Nephron progenitor cell (in vitro differentiated cells): Measurements from ENCODE around the gene RGS9.
A peak's percentile ranks its signal among the peaks of the same experiment; 100 is the strongest.
"Not testable (repeated sequence)": the region's sequence is repeated elsewhere in the genome, so short reads cannot be mapped to it uniquely, and the experiment has no call there.

Source experiments
- DNase-seq: peaks from one replicate; pipeline ENCODE4 v3.0.0; 2021
- H3K27ac Mint-ChIP-seq: 2 replicates; pipeline ENCODE4 v1.8.0; 2021; ENCODE audit warnings: mild to moderate bottlenecking, moderate library complexity, mixed read lengths
- H3K27me3 Mint-ChIP-seq: 2 replicates; pipeline ENCODE4 v1.8.0; 2021; ENCODE audit warnings: mild to moderate bottlenecking, low read depth, mixed read lengths; ENCODE audit not compliant: poor library complexity
- H3K36me3 Mint-ChIP-seq: 2 replicates; pipeline ENCODE4 v1.8.0; 2021; ENCODE audit warnings: low read depth, mixed read lengths
- H3K4me1 Mint-ChIP-seq: 2 replicates; pipeline ENCODE4 v1.8.0; 2021; ENCODE audit warnings: mixed read lengths
- H3K4me3 Mint-ChIP-seq: 2 replicates; pipeline ENCODE4 v1.8.0; 2021; ENCODE audit warnings: mild to moderate bottlenecking, moderate library complexity, mixed read lengths
- H3K9me3 Mint-ChIP-seq: 2 replicates; pipeline ENCODE4 v1.8.0; 2021; ENCODE audit warnings: mild to moderate bottlenecking, moderate library complexity, mixed read lengths
- CTCF ChIP-seq: fragments of 200-600 bp; sonication (generic); IDR thresholded peaks from 2 replicates; pipeline ENCODE4 v1.5.0; 2021; ENCODE audit warnings: antibody characterized with exemption

Gene RGS9

GRCh38 chr17:65109543-65109942 is 27.6 kb upstream of the RGS9 start:
- TF ChIP-seq CTCF = no peak

GRCh38 chr17:65109990-65110680 is 27.0 kb upstream of the RGS9 start:
- Mint-ChIP-seq H3K36me3 (no peaks in the 10 kb centered on the region), H3K27me3 (peaks cover 15% of the 10 kb centered on the region), H3K27ac (no peak overlapping the region), H3K9me3 (peaks cover 9% of the 10 kb centered on the region), H3K4me3 (no peak overlapping the region), H3K4me1 (no peaks in the 10 kb centered on the region)
- TF ChIP-seq CTCF = no peak
- no peak for DNase-seq

More at GRCh38 chr17:65109543-65109942, 27.6 kb upstream of the RGS9 start:
- no peaks in the 10 kb centered on the region for H3K36me3 Mint-ChIP-seq
- H3K27ac Mint-ChIP-seq = no peak overlapping the region
- H3K9me3 Mint-ChIP-seq = peaks cover 9% of the 10 kb centered on the region
- peaks cover 15% of the 10 kb centered on the region for H3K27me3 Mint-ChIP-seq
- H3K4me3 Mint-ChIP-seq = no peak overlapping the region
- DNase-seq = no peak
- H3K4me1 Mint-ChIP-seq = no peaks in the 10 kb centered on the region

GRCh38 chr17:65115839-65116238 is 21.3 kb upstream of the RGS9 start:
- Mint-ChIP-seq H3K27me3 (peaks cover 15% of the 10 kb centered on the region), H3K4me3 (no peak overlapping the region), H3K9me3 (no peaks in the 10 kb centered on the region), H3K4me1 (peaks cover 6% of the 10 kb centered on the region), H3K27ac (peak overlapping the region; percentile 83), H3K36me3 (no peaks in the 10 kb centered on the region)
- DNase-seq = no peak
- no peak for TF ChIP-seq CTCF

- H3K4me1 Mint-ChIP-seq, H3K9me3 Mint-ChIP-seq, H3K27ac Mint-ChIP-seq, H3K4me3 Mint-ChIP-seq, H3K36me3 Mint-ChIP-seq, DNase-seq: not testable (repeated sequence)
- peaks cover 15% of the 10 kb centered on the region for H3K27me3 Mint-ChIP-seq
Observed at GRCh38 chr17:65116515-65116914, 20.7 kb upstream of the RGS9 start.

GRCh38 chr17:65117384-65118035 is 19.7 kb upstream of the RGS9 start:
- Mint-ChIP-seq H3K4me1 (peaks cover 9% of the 10 kb centered on the region), H3K27me3 (peaks cover 22% of the 10 kb centered on the region), H3K9me3 (no peaks in the 10 kb centered on the region), H3K27ac (no peak overlapping the region), H3K36me3 (no peaks in the 10 kb centered on the region), H3K4me3 (no peak overlapping the region)
- no peak for DNase-seq
- no peak for TF ChIP-seq CTCF

GRCh38 chr17:65121368-65121767 is 15.8 kb upstream of the RGS9 start:
- peak overlapping the region; percentile 36 for H3K4me3 Mint-ChIP-seq
- no peaks in the 10 kb centered on the region for H3K36me3 Mint-ChIP-seq
- no peak overlapping the region for H3K27ac Mint-ChIP-seq
- H3K9me3 Mint-ChIP-seq = no peaks in the 10 kb centered on the region
- peaks cover 27% of the 10 kb centered on the region for H3K27me3 Mint-ChIP-seq
- DNase-seq = no peak
- no peak for TF ChIP-seq CTCF
- H3K4me1 Mint-ChIP-seq = peaks cover 12% of the 10 kb centered on the region
